ENCODE results near the gene CSRNP3.
A peak's percentile ranks its signal among the peaks of the same experiment; 100 is the strongest.
"Not testable (repeated sequence)": the region's sequence is repeated elsewhere in the genome, so short reads cannot be mapped to it uniquely, and the experiment has no call there.

CSRNP3 gene

DNA sequence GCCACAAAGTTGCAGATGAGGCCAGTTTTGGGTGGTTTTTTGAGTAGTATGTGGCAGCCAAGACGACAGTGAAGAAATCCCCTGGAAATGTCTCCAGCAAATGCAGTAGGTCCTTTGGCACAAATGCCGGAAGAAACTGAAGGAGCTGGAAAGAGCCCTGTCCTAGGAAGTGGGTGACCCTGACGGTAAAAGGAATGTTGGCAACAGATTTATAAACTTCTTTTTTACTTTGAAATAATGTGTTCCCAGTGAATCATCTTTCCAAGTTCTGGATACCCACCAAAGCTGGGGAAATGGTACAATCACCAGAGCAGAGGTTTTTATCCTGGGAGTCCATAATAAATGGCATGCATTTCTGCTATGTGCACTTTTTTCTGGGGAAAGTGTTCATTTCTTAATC lies 112.9 kb downstream of the CSRNP3 start:
- no peaks in the 10 kb centered on the region for H3K27me3 ChIP-seq (ENCODE audit: control insufficient read depth in 2 of 2, insufficient read depth in 2 of 2, low read length in 2 of 2)
- no peaks in the 10 kb centered on the region for H3K9me3 ChIP-seq (ENCODE audit: control insufficient read depth in 2 of 2, low read length in 2 of 2)
- peaks cover 4 to 5% of the 10 kb centered on the region in 2 donors for H3K4me1 ChIP-seq (ENCODE audit: control insufficient read depth in 2 of 2, insufficient read depth in 2 of 2, low read length in 2 of 2)
- H3K27ac ChIP-seq (ENCODE audit: low read depth in 2 of 2, low read length in 2 of 2) = no peak overlapping the region
- H3K36me3 ChIP-seq (ENCODE audit: control insufficient read depth in 2 of 2, insufficient read depth in 2 of 2, low read length in 2 of 2) = no peaks in the 10 kb centered on the region
- H3K4me3 ChIP-seq (ENCODE audit: low read length in 2 of 2) = no peak overlapping the region
- H3K9ac ChIP-seq (ENCODE audit: low read depth in 1 of 2, low read length in 2 of 2) = no peak overlapping the region

DNA sequence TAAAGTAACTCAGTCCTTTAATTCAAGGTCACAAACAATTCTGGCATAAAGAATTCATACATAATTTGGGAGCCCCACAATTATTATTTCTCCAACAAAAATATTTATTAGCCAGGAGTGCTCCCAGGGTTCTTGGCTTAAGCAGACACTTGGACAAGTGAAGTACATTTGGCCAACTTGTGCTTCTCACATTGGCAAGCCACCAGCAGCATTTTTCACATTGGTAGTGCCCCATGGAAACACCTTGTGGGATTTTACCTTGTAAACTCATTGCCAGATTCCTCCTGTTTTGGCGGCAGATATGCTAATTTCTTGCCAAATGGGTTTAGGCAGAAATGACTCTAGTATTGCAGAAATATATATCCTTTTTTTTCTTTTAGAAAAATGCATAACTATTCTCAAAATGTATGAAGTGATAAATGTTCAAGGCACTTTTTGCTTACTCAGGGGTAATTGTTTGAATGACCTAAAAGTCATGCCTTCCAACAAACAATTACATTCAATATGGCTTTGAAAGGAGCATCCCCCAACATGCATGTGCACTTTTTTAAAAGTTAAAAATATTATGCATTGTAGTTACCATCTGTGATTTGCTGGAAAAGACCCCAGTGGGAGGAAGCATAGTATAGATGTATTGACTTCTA lies 113.5 kb downstream of the CSRNP3 start:
- Histone ChIP-seq H3K27me3 (ENCODE audit: control insufficient read depth in 2 of 2, insufficient read depth in 2 of 2, low read length in 2 of 2) (no peaks in the 10 kb centered on the region), H3K9me3 (ENCODE audit: control insufficient read depth in 2 of 2, low read length in 2 of 2) (no peaks in the 10 kb centered on the region), H3K4me1 (ENCODE audit: control insufficient read depth in 2 of 2, insufficient read depth in 2 of 2, low read length in 2 of 2) (peaks cover 8 to 10% of the 10 kb centered on the region in 2 donors), H3K9ac (ENCODE audit: low read depth in 1 of 2, low read length in 2 of 2) (no peak overlapping the region), H3K36me3 (ENCODE audit: control insufficient read depth in 2 of 2, insufficient read depth in 2 of 2, low read length in 2 of 2) (no peaks in the 10 kb centered on the region), H3K27ac (ENCODE audit: low read depth in 2 of 2, low read length in 2 of 2) (no peak overlapping the region), H3K4me3 (ENCODE audit: low read length in 2 of 2) (no peak overlapping the region)

- H3K9ac ChIP-seq (ENCODE audit: low read depth in 1 of 2, low read length in 2 of 2) = no peak overlapping the region
- no peaks in the 10 kb centered on the region for H3K9me3 ChIP-seq (ENCODE audit: control insufficient read depth in 2 of 2, low read length in 2 of 2)
- peaks cover 10 to 15% of the 10 kb centered on the region in 2 donors for H3K4me1 ChIP-seq (ENCODE audit: control insufficient read depth in 2 of 2, insufficient read depth in 2 of 2, low read length in 2 of 2)
- H3K4me3 ChIP-seq (ENCODE audit: low read length in 2 of 2) = no peak overlapping the region
- no peaks in the 10 kb centered on the region for H3K27me3 ChIP-seq (ENCODE audit: control insufficient read depth in 2 of 2, insufficient read depth in 2 of 2, low read length in 2 of 2)
- no peaks in the 10 kb centered on the region for H3K36me3 ChIP-seq (ENCODE audit: control insufficient read depth in 2 of 2, insufficient read depth in 2 of 2, low read length in 2 of 2)
- no peak overlapping the region for H3K27ac ChIP-seq (ENCODE audit: low read depth in 2 of 2, low read length in 2 of 2)
These were observed 114.7 kb downstream of the CSRNP3 start for GRCh38 chr2:165584126-165584654.

- Histone ChIP-seq H3K27me3 (ENCODE audit: control insufficient read depth in 2 of 2, insufficient read depth in 2 of 2, low read length in 2 of 2) (no peaks in the 10 kb centered on the region), H3K4me1 (ENCODE audit: control insufficient read depth in 2 of 2, insufficient read depth in 2 of 2, low read length in 2 of 2) (peaks cover 10 to 15% of the 10 kb centered on the region in 2 donors), H3K4me3 (ENCODE audit: low read length in 2 of 2) (no peak overlapping the region), H3K9me3 (ENCODE audit: control insufficient read depth in 2 of 2, low read length in 2 of 2) (no peaks in the 10 kb centered on the region), H3K27ac (ENCODE audit: low read depth in 2 of 2, low read length in 2 of 2) (no peak overlapping the region), H3K9ac (ENCODE audit: low read depth in 1 of 2, low read length in 2 of 2) (no peak overlapping the region), H3K36me3 (ENCODE audit: control insufficient read depth in 2 of 2, insufficient read depth in 2 of 2, low read length in 2 of 2) (no peaks in the 10 kb centered on the region)
These were observed 116.5 kb downstream of the CSRNP3 start for GRCh38 chr2:165586019-165586418.

- Histone ChIP-seq H3K27me3 (ENCODE audit: control insufficient read depth in 2 of 2, insufficient read depth in 2 of 2, low read length in 2 of 2) (no peaks in the 10 kb centered on the region), H3K9ac (ENCODE audit: low read depth in 1 of 2, low read length in 2 of 2) (no peak overlapping the region), H3K9me3 (ENCODE audit: control insufficient read depth in 2 of 2, low read length in 2 of 2) (no peaks in the 10 kb centered on the region), H3K36me3 (ENCODE audit: control insufficient read depth in 2 of 2, insufficient read depth in 2 of 2, low read length in 2 of 2) (no peaks in the 10 kb centered on the region), H3K4me1 (ENCODE audit: control insufficient read depth in 2 of 2, insufficient read depth in 2 of 2, low read length in 2 of 2) (peaks cover 10 to 15% of the 10 kb centered on the region in 2 donors), H3K4me3 (ENCODE audit: low read length in 2 of 2) (peak overlapping the region; percentile 4 to 14), H3K27ac (ENCODE audit: low read depth in 2 of 2, low read length in 2 of 2) (peak overlapping the region in 1 of 2 donors; percentile 13)
These were observed 117.9 kb downstream of the CSRNP3 start for GRCh38 chr2:165587335-165587938.

DNA sequence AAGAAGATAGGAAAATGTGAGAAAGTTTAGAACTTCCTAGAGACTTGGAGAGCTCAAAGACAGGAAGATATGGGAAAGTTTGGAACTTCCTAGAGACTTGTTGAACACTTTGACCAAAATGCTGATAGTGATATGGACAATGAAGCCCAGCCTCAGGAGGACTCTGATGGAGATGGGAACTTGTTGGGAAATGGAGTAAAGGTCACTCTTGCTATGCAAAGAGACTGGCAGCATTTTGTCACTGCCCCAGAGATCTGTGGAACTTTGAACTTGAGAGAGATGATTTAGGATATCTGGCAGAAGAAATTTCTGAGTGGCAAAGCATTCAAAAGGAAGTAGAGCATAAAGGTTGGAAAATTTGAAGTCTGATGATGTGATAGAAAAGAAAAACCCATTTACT lies 121.5 kb downstream of the CSRNP3 start:
- H3K4me3 ChIP-seq (ENCODE audit: low read length in 2 of 2); H3K9ac ChIP-seq (ENCODE audit: low read depth in 1 of 2, low read length in 2 of 2); H3K36me3 ChIP-seq (ENCODE audit: control insufficient read depth in 2 of 2, insufficient read depth in 2 of 2, low read length in 2 of 2); H3K27me3 ChIP-seq (ENCODE audit: control insufficient read depth in 2 of 2, insufficient read depth in 2 of 2, low read length in 2 of 2); H3K9me3 ChIP-seq (ENCODE audit: control insufficient read depth in 2 of 2, low read length in 2 of 2); H3K27ac ChIP-seq (ENCODE audit: low read depth in 2 of 2, low read length in 2 of 2): not testable (repeated sequence)
- H3K4me1 ChIP-seq (ENCODE audit: control insufficient read depth in 2 of 2, insufficient read depth in 2 of 2, low read length in 2 of 2) = peaks cover 10 to 15% of the 10 kb centered on the region in 2 donors

- no peak overlapping the region for H3K27ac ChIP-seq (ENCODE audit: low read depth in 2 of 2, low read length in 2 of 2)
- H3K27me3 ChIP-seq (ENCODE audit: control insufficient read depth in 2 of 2, insufficient read depth in 2 of 2, low read length in 2 of 2) = no peaks in the 10 kb centered on the region
- peaks cover 0 to 6% of the 10 kb centered on the region in 2 donors for H3K4me1 ChIP-seq (ENCODE audit: control insufficient read depth in 2 of 2, insufficient read depth in 2 of 2, low read length in 2 of 2)
- H3K36me3 ChIP-seq (ENCODE audit: control insufficient read depth in 2 of 2, insufficient read depth in 2 of 2, low read length in 2 of 2) = no peaks in the 10 kb centered on the region
- H3K4me3 ChIP-seq (ENCODE audit: low read length in 2 of 2) = no peak overlapping the region
- no peak overlapping the region for H3K9ac ChIP-seq (ENCODE audit: low read depth in 1 of 2, low read length in 2 of 2)
- no peaks in the 10 kb centered on the region for H3K9me3 ChIP-seq (ENCODE audit: control insufficient read depth in 2 of 2, low read length in 2 of 2)
These were observed 123.6 kb downstream of the CSRNP3 start for GRCh38 chr2:165593081-165593480.

DNA sequence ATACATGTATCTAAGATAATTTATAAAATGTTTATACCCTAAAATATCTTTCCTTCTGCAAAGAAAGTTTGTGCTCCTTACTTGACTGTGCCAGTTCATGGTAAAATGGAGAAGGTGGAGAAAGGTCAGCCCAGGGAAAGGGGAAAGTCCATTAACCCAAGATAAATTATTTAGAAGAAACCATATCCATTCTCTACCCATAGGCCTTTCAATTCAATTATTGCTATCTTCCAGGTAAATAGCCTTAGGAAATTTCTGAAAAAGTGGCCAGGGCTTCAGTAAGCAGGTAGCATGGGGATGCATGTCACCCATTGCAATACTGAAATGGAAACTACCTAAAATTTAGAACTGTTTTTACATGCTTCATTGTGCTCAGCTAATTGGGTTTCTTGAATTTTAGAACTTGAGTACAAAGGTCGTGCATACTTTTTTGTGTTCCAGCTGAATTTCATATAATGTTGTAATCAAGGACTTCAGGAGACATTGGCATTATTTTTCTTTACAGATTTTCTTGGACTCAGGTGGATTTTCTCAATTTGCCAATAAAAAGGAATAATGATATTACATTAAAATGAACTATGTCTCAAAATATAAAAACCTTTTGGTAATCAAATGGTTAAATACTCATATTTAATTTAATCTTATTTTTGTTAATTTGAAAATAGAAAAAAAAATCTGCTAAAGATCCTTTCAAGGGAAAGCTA lies 124.9 kb downstream of the CSRNP3 start:
- no peaks in the 10 kb centered on the region for H3K27me3 ChIP-seq (ENCODE audit: control insufficient read depth in 2 of 2, insufficient read depth in 2 of 2, low read length in 2 of 2)
- H3K36me3 ChIP-seq (ENCODE audit: control insufficient read depth in 2 of 2, insufficient read depth in 2 of 2, low read length in 2 of 2) = no peaks in the 10 kb centered on the region
- H3K4me3 ChIP-seq (ENCODE audit: low read length in 2 of 2) = no peak overlapping the region
- no peak overlapping the region for H3K9ac ChIP-seq (ENCODE audit: low read depth in 1 of 2, low read length in 2 of 2)
- H3K4me1 ChIP-seq (ENCODE audit: control insufficient read depth in 2 of 2, insufficient read depth in 2 of 2, low read length in 2 of 2) = no peaks in the 10 kb centered on the region
- no peak overlapping the region for H3K27ac ChIP-seq (ENCODE audit: low read depth in 2 of 2, low read length in 2 of 2)
- H3K9me3 ChIP-seq (ENCODE audit: control insufficient read depth in 2 of 2, low read length in 2 of 2) = no peaks in the 10 kb centered on the region

GRCh38 chr2:165594935-165595255 lies 125.4 kb downstream of the CSRNP3 start:
- no peak overlapping the region for H3K27ac ChIP-seq (ENCODE audit: low read depth in 2 of 2, low read length in 2 of 2)
- no peak overlapping the region for H3K9ac ChIP-seq (ENCODE audit: low read depth in 1 of 2, low read length in 2 of 2)
- H3K36me3 ChIP-seq (ENCODE audit: control insufficient read depth in 2 of 2, insufficient read depth in 2 of 2, low read length in 2 of 2) = no peaks in the 10 kb centered on the region
- no peaks in the 10 kb centered on the region for H3K27me3 ChIP-seq (ENCODE audit: control insufficient read depth in 2 of 2, insufficient read depth in 2 of 2, low read length in 2 of 2)
- no peaks in the 10 kb centered on the region for H3K4me1 ChIP-seq (ENCODE audit: control insufficient read depth in 2 of 2, insufficient read depth in 2 of 2, low read length in 2 of 2)
- H3K9me3 ChIP-seq (ENCODE audit: control insufficient read depth in 2 of 2, low read length in 2 of 2) = no peaks in the 10 kb centered on the region
- H3K4me3 ChIP-seq (ENCODE audit: low read length in 2 of 2) = no peak overlapping the region

GRCh38 chr2:165596788-165597187 lies 127.3 kb downstream of the CSRNP3 start:
- Histone ChIP-seq H3K36me3 (ENCODE audit: control insufficient read depth in 2 of 2, insufficient read depth in 2 of 2, low read length in 2 of 2) (no peaks in the 10 kb centered on the region), H3K4me3 (ENCODE audit: low read length in 2 of 2) (no peak overlapping the region), H3K9ac (ENCODE audit: low read depth in 1 of 2, low read length in 2 of 2) (no peak overlapping the region), H3K4me1 (ENCODE audit: control insufficient read depth in 2 of 2, insufficient read depth in 2 of 2, low read length in 2 of 2) (no peaks in the 10 kb centered on the region), H3K9me3 (ENCODE audit: control insufficient read depth in 2 of 2, low read length in 2 of 2) (no peaks in the 10 kb centered on the region), H3K27ac (ENCODE audit: low read depth in 2 of 2, low read length in 2 of 2) (no peak overlapping the region), H3K27me3 (ENCODE audit: control insufficient read depth in 2 of 2, insufficient read depth in 2 of 2, low read length in 2 of 2) (no peaks in the 10 kb centered on the region)

Data from mucosa of rectum (tissue), 2 donors.